SU-DHL-6 (cell line): ENCODE results near the gene S100A1.

Source experiments
- H2AFZ ChIP-seq: fragments of 200-600 bp; sonication (generic); 2 replicates; pipeline ENCODE4 v1.6.1; 2014; ENCODE audit warnings: low read depth, mild to moderate bottlenecking, moderate library complexity, mixed read lengths, antibody characterized with exemption, low read length; ENCODE audit not compliant: severe bottlenecking
- H3F3A ChIP-seq: fragments of 200-600 bp; shearing (Covaris generic); 2 replicates; pipeline ENCODE4 v1.6.0; 2016; ENCODE audit warnings: antibody characterized with exemption, mild to moderate bottlenecking; ENCODE audit not compliant: insufficient read depth
- H3K27ac ChIP-seq: fragments of 200-600 bp; sonication (generic); 2 replicates; pipeline ENCODE4 v1.5.1; 2016; ENCODE audit warnings: low read depth, mild to moderate bottlenecking, low read length, moderate library complexity, mixed read lengths
- H3K27me3 ChIP-seq: fragments of 200-600 bp; sonication (generic), shearing (Covaris generic); 2 replicates; pipeline ENCODE4 v1.6.0; 2014; ENCODE audit warnings: mild to moderate bottlenecking, low read length
- H3K36me3 ChIP-seq: fragments of 200-600 bp; sonication (generic); 2 replicates; pipeline ENCODE4 v1.6.1; 2014; ENCODE audit warnings: mild to moderate bottlenecking, low read length, mixed read lengths
- H3K4me2 ChIP-seq: fragments of 300-600, 200-600 bp; shearing (Covaris generic), sonication (generic); 2 replicates; pipeline ENCODE4 v1.6.0; 2014; ENCODE audit warnings: low read length, low read depth, mild to moderate bottlenecking; ENCODE audit not compliant: poor library complexity, severe bottlenecking
- H3K4me3 ChIP-seq: fragments of 200-600 bp; sonication (generic); 2 replicates; pipeline ENCODE4 v1.5.1; 2014; ENCODE audit warnings: antibody characterized with exemption, low read length, mild to moderate bottlenecking, mixed read lengths; ENCODE audit not compliant: insufficient read depth, poor library complexity, severe bottlenecking
- H3K79me2 ChIP-seq: fragments of 200-600 bp; sonication (generic); 2 replicates; pipeline ENCODE4 v1.6.1; 2014; ENCODE audit warnings: mild to moderate bottlenecking, low read length, moderate library complexity; ENCODE audit not compliant: insufficient read depth
- H3K9ac ChIP-seq: fragments of 200-600 bp; sonication (generic); 2 replicates; pipeline ENCODE4 v1.7.0; 2014; ENCODE audit warnings: mild to moderate bottlenecking, low read length
- H3K9me2 ChIP-seq: fragments of 200-600 bp; sonication (generic); replicated peaks from 2 replicates; pipeline ENCODE4 v1.6.1; 2014; ENCODE audit warnings: low read length; ENCODE audit not compliant: insufficient read depth
- H3K9me3 ChIP-seq: fragments of 200-600 bp; sonication (generic); 2 replicates; pipeline ENCODE4 v1.6.1; 2014; ENCODE audit warnings: low read length, mixed read lengths; ENCODE audit not compliant: insufficient read depth
- H4K20me1 ChIP-seq: fragments of 200-600 bp; sonication (generic); 2 replicates; pipeline ENCODE4 v1.6.1; 2014; ENCODE audit warnings: low read depth, mild to moderate bottlenecking, antibody characterized with exemption, low read length, moderate library complexity, mixed read lengths
- EZH2phosphoT487 ChIP-seq: fragments of 200-600 bp; sonication (generic), shearing (Covaris generic); conservative IDR thresholded peaks from 2 replicates; pipeline ENCODE4 v1.6.1; 2018; ENCODE audit warnings: mild to moderate bottlenecking, antibody characterized with exemption, low read length, moderate library complexity, mixed read lengths
- TF ChIP-seq, protein P1 (sequence below): fragments of 200-600 bp; sonication (generic); IDR thresholded peaks from one replicate; pipeline ENCODE4 v1.5.1; 2017; ENCODE audit warnings: antibody characterized with exemption, mild to moderate bottlenecking, low read length, moderate library complexity; ENCODE audit not compliant: insufficient read depth, poor library complexity, severe bottlenecking

Gene S100A1

DNA sequence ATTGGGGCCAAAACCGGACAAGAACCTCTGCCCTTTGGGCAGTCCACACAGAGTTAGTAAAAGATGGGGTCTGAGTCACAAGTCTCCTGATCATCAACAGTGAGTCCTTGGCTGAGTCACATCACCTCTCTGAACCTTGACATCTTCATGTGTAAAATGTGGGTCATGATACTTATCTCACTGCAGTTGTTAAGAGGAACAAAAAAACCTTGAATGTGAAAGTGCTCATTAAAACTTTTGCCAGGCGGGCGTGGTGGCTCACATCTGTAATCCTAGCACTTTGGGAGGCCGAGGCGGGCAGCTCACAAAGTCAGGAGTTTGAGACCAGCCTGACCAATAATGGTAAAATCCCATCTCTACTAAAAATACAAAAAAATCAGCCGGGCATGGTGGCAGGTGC, 31.0 kb upstream of the S100A1 start:
- no peaks in the 10 kb centered on the region for H3F3A ChIP-seq
- H4K20me1 ChIP-seq, result no peaks in the 10 kb centered on the region
- no peak overlapping the region for H3K4me2 ChIP-seq
- no peaks in the 10 kb centered on the region for H3K27me3 ChIP-seq
- H3K4me3 ChIP-seq, result no peak overlapping the region
- H3K79me2 ChIP-seq, result no peaks in the 10 kb centered on the region
- TF ChIP-seq, protein P1, sequence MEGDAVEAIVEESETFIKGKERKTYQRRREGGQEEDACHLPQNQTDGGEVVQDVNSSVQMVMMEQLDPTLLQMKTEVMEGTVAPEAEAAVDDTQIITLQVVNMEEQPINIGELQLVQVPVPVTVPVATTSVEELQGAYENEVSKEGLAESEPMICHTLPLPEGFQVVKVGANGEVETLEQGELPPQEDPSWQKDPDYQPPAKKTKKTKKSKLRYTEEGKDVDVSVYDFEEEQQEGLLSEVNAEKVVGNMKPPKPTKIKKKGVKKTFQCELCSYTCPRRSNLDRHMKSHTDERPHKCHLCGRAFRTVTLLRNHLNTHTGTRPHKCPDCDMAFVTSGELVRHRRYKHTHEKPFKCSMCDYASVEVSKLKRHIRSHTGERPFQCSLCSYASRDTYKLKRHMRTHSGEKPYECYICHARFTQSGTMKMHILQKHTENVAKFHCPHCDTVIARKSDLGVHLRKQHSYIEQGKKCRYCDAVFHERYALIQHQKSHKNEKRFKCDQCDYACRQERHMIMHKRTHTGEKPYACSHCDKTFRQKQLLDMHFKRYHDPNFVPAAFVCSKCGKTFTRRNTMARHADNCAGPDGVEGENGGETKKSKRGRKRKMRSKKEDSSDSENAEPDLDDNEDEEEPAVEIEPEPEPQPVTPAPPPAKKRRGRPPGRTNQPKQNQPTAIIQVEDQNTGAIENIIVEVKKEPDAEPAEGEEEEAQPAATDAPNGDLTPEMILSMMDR, result no peak
- TF ChIP-seq EZH2phosphoT487, result no peak
- H2AFZ ChIP-seq, result no peak overlapping the region
- no peaks in the 10 kb centered on the region for H3K9me3 ChIP-seq
- no peak overlapping the region for H3K27ac ChIP-seq
- H3K9me2 ChIP-seq, result no peaks in the 10 kb centered on the region
- no peak overlapping the region for H3K9ac ChIP-seq
- H3K36me3 ChIP-seq, result no peaks in the 10 kb centered on the region

- peak overlapping the region; percentile 32 for H3K4me3 ChIP-seq
- H3K4me2 ChIP-seq, result peak overlapping the region; percentile 66
- no peaks in the 10 kb centered on the region for H3F3A ChIP-seq
- H3K79me2 ChIP-seq, result no peaks in the 10 kb centered on the region
- TF ChIP-seq, protein P1, result no peak
- no peak for TF ChIP-seq EZH2phosphoT487
- no peaks in the 10 kb centered on the region for H3K9me2 ChIP-seq
- no peaks in the 10 kb centered on the region for H3K36me3 ChIP-seq
- peak overlapping the region; percentile 60 for H2AFZ ChIP-seq
- H3K9ac ChIP-seq, result peak overlapping the region; percentile 57
- H4K20me1 ChIP-seq, result no peaks in the 10 kb centered on the region
- peak overlapping the region; percentile 81 for H3K27ac ChIP-seq
- no peaks in the 10 kb centered on the region for H3K9me3 ChIP-seq
- no peaks in the 10 kb centered on the region for H3K27me3 ChIP-seq
Measured at GRCh38 chr1:153598309-153599172, 29.7 kb upstream of the S100A1 start.

DNA sequence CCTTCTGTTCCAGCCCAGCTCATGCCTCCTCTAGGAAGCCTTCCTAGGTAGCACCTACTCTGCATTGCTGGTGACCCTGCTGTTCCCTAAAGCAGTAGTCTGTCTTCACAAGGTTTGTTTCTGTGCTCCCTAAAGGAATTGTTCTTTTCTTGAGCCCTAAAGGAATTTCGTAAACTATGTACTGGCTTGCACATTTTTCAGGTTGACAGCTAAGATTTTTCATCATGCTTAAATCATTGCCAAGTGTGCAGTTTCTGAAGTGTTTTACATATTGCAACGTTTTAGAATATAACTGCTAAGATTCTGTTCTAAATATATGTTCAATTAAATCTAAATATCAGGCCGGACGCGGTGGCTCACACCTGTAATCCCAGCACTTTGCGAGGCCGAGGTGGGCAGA, 28.4 kb upstream of the S100A1 start:
- Histone ChIP-seq H4K20me1 (no peaks in the 10 kb centered on the region), H2AFZ (no peak overlapping the region), H3K9me3 (no peaks in the 10 kb centered on the region), H3K79me2 (no peaks in the 10 kb centered on the region), H3F3A (no peaks in the 10 kb centered on the region), H3K9ac (no peak overlapping the region), H3K36me3 (no peaks in the 10 kb centered on the region), H3K4me2 (no peak overlapping the region), H3K4me3 (no peak overlapping the region), H3K27ac (no peak overlapping the region), H3K27me3 (no peaks in the 10 kb centered on the region), H3K9me2 (no peaks in the 10 kb centered on the region)
- TF ChIP-seq, protein P1, result no peak
- no peak for TF ChIP-seq EZH2phosphoT487
